HG02973 (cell line): ENCODE results near the gene NUAK1.

Source experiments
- ATAC-seq: cut with Tn5 transposase; IDR thresholded peaks from one replicate; pipeline ENCODE4 v1.9.1; 2021; ENCODE audit warnings: moderate library complexity; ENCODE audit not compliant: unreplicated experiment

NUAK1 gene

GRCh38 chr12:106113042-106113441 is 25.7 kb downstream of the NUAK1 start:
- ATAC-seq: no peak

- no peak for ATAC-seq
These were observed 26.5 kb downstream of the NUAK1 start for GRCh38 chr12:106112145-106112821.

GRCh38 chr12:106110626-106111300 is 28.0 kb downstream of the NUAK1 start:
- ATAC-seq: no peak

GRCh38 chr12:106109168-106109910 is 29.4 kb downstream of the NUAK1 start:
- ATAC-seq: no peak

GRCh38 chr12:106108185-106108835 is 30.4 kb downstream of the NUAK1 start:
- ATAC-seq: no peak

- no peak for ATAC-seq
These were observed 31.2 kb downstream of the NUAK1 start for GRCh38 chr12:106107566-106107965.

GRCh38 chr12:106106892-106107291 is 31.9 kb downstream of the NUAK1 start:
- no peak for ATAC-seq

GRCh38 chr12:106106061-106106566 is 32.6 kb downstream of the NUAK1 start:
- no peak for ATAC-seq

GRCh38 chr12:106101803-106102202 is 37.0 kb downstream of the NUAK1 start:
- no peak for ATAC-seq

- no peak for ATAC-seq
These were observed 40.0 kb downstream of the NUAK1 start for GRCh38 chr12:106098691-106099200.

- ATAC-seq: no peak
These were observed 41.7 kb downstream of the NUAK1 start for GRCh38 chr12:106097011-106097410.

GRCh38 chr12:106096376-106096775 is 42.4 kb downstream of the NUAK1 start:
- no peak for ATAC-seq

GRCh38 chr12:106094304-106094703 is 44.5 kb downstream of the NUAK1 start:
- ATAC-seq: no peak

- no peak for ATAC-seq
These were observed 45.5 kb downstream of the NUAK1 start for GRCh38 chr12:106093246-106093645.

- no peak for ATAC-seq
These were observed 47.3 kb downstream of the NUAK1 start for GRCh38 chr12:106091446-106091820.

- no peak for ATAC-seq
These were observed 47.9 kb downstream of the NUAK1 start for GRCh38 chr12:106090591-106091445.

- no peak for ATAC-seq
These were observed 48.8 kb downstream of the NUAK1 start for GRCh38 chr12:106089935-106090334.

- no peak for ATAC-seq
These were observed 49.8 kb downstream of the NUAK1 start for GRCh38 chr12:106088811-106089485.

GRCh38 chr12:106088246-106088808 is 50.4 kb downstream of the NUAK1 start:
- ATAC-seq: no peak
